WTC11 (cell line): ENCODE data around the gene LILRA6. TPM values are rescaled to one million over a fixed set of nuclear protein-coding genes. Genes with fewer than 3 reads are reported as not detected.

Experiments used
- ATAC-seq: fragments of 200-7000 bp; cut with Tn5 transposase; 2 replicates; pipeline ENCODE4 v1.10.0; 2021; ENCODE audit warnings: mild to moderate bottlenecking, moderate library complexity
- CTCF ChIA-PET: fragments of 300-600 bp; sonication (Branson Sonifier 250); formaldehyde crosslinking; loops from one replicate; lab custom pipeline; 2021; ENCODE audit warnings: antibody characterized with exemption; lab: Charles Lee
- POLR2A ChIA-PET: fragments of 350-600 bp; sonication (Branson Sonifier 250); formaldehyde crosslinking; loops from one replicate; lab custom pipeline; 2021; ENCODE audit warnings: antibody characterized with exemption; lab: Charles Lee
- DNase-seq: peaks from one replicate; pipeline ENCODE4 v3.0.0; 2021; ENCODE audit warnings: low spot score
- H3K27ac Mint-ChIP-seq: 2 replicates; pipeline ENCODE4 v1.8.0; 2021; ENCODE audit warnings: mixed read lengths
- H3K27me3 Mint-ChIP-seq: 2 replicates; pipeline ENCODE4 v1.8.0; 2021; ENCODE audit warnings: low read depth, mild to moderate bottlenecking, moderate library complexity, mixed read lengths
- H3K36me3 Mint-ChIP-seq: 2 replicates; pipeline ENCODE4 v1.8.0; 2021; ENCODE audit warnings: mixed read lengths
- H3K4me1 Mint-ChIP-seq: 2 replicates; pipeline ENCODE4 v1.8.0; 2022; ENCODE audit warnings: mixed read lengths
- H3K4me3 Mint-ChIP-seq: 2 replicates; pipeline ENCODE4 v1.8.0; 2021; ENCODE audit warnings: mild to moderate bottlenecking, moderate library complexity, mixed read lengths
- H3K9me3 Mint-ChIP-seq: 2 replicates; pipeline ENCODE4 v1.8.0; 2021; ENCODE audit warnings: mixed read lengths
- ESRRA ChIP-seq: sonication (generic); formaldehyde crosslinking; IDR thresholded peaks from 2 replicates; pipeline ENCODE4 v1.8.1; 2022; ENCODE audit warnings: mild to moderate bottlenecking, missing genetic modification reagents, borderline replicate concordance
- FOXK1 ChIP-seq: sonication (generic); formaldehyde crosslinking; IDR thresholded peaks from 2 replicates; pipeline ENCODE4 v1.8.0; 2022; ENCODE audit warnings: mild to moderate bottlenecking, moderate library complexity, missing genetic modification reagents
- GRHL2 ChIP-seq: fragments of 250-450 bp; sonication (Bioruptor Pico); IDR thresholded peaks from 2 replicates; pipeline ENCODE4 v1.8.0; 2022; ENCODE audit warnings: mild to moderate bottlenecking, moderate library complexity; ENCODE audit not compliant: insufficient replicate concordance, severe bottlenecking
- IRF2 ChIP-seq: sonication (generic); formaldehyde crosslinking; IDR thresholded peaks from 2 replicates; pipeline ENCODE4 v1.8.0; 2022; ENCODE audit warnings: low read depth, missing genetic modification reagents, borderline replicate concordance
- JAZF1 ChIP-seq: fragments of 250-450 bp; sonication (Bioruptor Pico); IDR thresholded peaks from 2 replicates; pipeline ENCODE4 v1.9.0; 2021; ENCODE audit warnings: moderate library complexity, mild to moderate bottlenecking, inconsistent platforms
- JUN ChIP-seq: sonication (generic); formaldehyde crosslinking; IDR thresholded peaks from 2 replicates; pipeline ENCODE4 v1.8.0; 2023; ENCODE audit warnings: mild to moderate bottlenecking, missing genetic modification reagents
- NFATC4 ChIP-seq: fragments of 250-450 bp; sonication (Bioruptor Pico); IDR thresholded peaks from 2 replicates; pipeline ENCODE4 v1.9.0; 2021; ENCODE audit warnings: mild to moderate bottlenecking
- PRRX2 ChIP-seq: fragments of 250-450 bp; sonication (Bioruptor Pico); IDR thresholded peaks from 2 replicates; pipeline ENCODE4 v1.8.0; 2021; ENCODE audit warnings: mild to moderate bottlenecking
- RELA ChIP-seq: sonication (generic); formaldehyde crosslinking; IDR thresholded peaks from 2 replicates; pipeline ENCODE4 v1.8.1; 2022; ENCODE audit warnings: missing genetic modification reagents, mild to moderate bottlenecking, borderline replicate concordance
- SMAD3 ChIP-seq: sonication (generic); formaldehyde crosslinking; IDR thresholded peaks from 2 replicates; pipeline ENCODE4 v1.8.0; 2022; ENCODE audit warnings: missing genetic modification reagents, mild to moderate bottlenecking, borderline replicate concordance
- TEAD1 ChIP-seq: sonication (generic); formaldehyde crosslinking; IDR thresholded peaks from 2 replicates; pipeline ENCODE4 v1.8.0; 2022; ENCODE audit warnings: mild to moderate bottlenecking, missing genetic modification reagents
- TP53 ChIP-seq: sonication (generic); formaldehyde crosslinking; IDR thresholded peaks from 2 replicates; pipeline ENCODE4 v1.8.1; 2023; ENCODE audit warnings: mild to moderate bottlenecking, missing genetic modification reagents
- ZBTB21 ChIP-seq: sonication (generic); formaldehyde crosslinking; IDR thresholded peaks from 2 replicates; pipeline ENCODE4 v1.8.1; 2023; ENCODE audit warnings: mild to moderate bottlenecking, missing genetic modification reagents, borderline replicate concordance
- ZNF219 ChIP-seq: sonication (generic); formaldehyde crosslinking; IDR thresholded peaks from 2 replicates; pipeline ENCODE4 v1.8.0; 2023; ENCODE audit warnings: missing genetic modification reagents, mild to moderate bottlenecking, borderline replicate concordance
- ZNF671 ChIP-seq: fragments of 250-450 bp; sonication (Bioruptor Pico); IDR thresholded peaks from 2 replicates; pipeline ENCODE4 v1.8.0; 2021; ENCODE audit warnings: mild to moderate bottlenecking
- total RNA-seq: library from RNA; stranded (reverse); gene quantifications from 3 replicates; pipeline ENCODE4 v1.2.3, GENCODE V29; 2021
- TF ChIP-seq, protein P1 (sequence below): sonication (generic); formaldehyde crosslinking; IDR thresholded peaks from 2 replicates; pipeline ENCODE4 v1.8.1; 2022; ENCODE audit warnings: missing genetic modification reagents, borderline replicate concordance
- TF ChIP-seq, protein P2 (sequence below): fragments of 250-450 bp; sonication (Bioruptor Pico); IDR thresholded peaks from 2 replicates; pipeline ENCODE4 v1.8.0; 2021; ENCODE audit warnings: mild to moderate bottlenecking
- TF ChIP-seq, protein P3 (sequence below): fragments of 250-450 bp; sonication (Bioruptor Pico); IDR thresholded peaks from 2 replicates; pipeline ENCODE4 v1.9.0; 2021; ENCODE audit warnings: mild to moderate bottlenecking
- TF ChIP-seq, protein P4 (sequence below): sonication (generic); formaldehyde crosslinking; IDR thresholded peaks from 2 replicates; pipeline ENCODE4 v1.8.1; 2023; ENCODE audit warnings: mild to moderate bottlenecking, missing genetic modification reagents, moderate library complexity
- TF ChIP-seq, protein P5 (sequence below): fragments of 250-450 bp; sonication (Bioruptor Pico); conservative IDR thresholded peaks from 2 replicates; pipeline ENCODE4 v1.9.0; 2021; ENCODE audit warnings: mild to moderate bottlenecking
- TF ChIP-seq, protein P6 (sequence below): sonication (generic); formaldehyde crosslinking; IDR thresholded peaks from 2 replicates; pipeline ENCODE4 v1.8.1; 2022; ENCODE audit warnings: low read depth, missing genetic modification reagents, borderline replicate concordance
- TF ChIP-seq, protein P7 (sequence below): sonication (generic); formaldehyde crosslinking; IDR thresholded peaks from 2 replicates; pipeline ENCODE4 v1.8.0; 2023; ENCODE audit warnings: missing genetic modification reagents

LILRA6 gene
- total RNA-seq, 1 experiment from 2014 or later = not detected

DNA sequence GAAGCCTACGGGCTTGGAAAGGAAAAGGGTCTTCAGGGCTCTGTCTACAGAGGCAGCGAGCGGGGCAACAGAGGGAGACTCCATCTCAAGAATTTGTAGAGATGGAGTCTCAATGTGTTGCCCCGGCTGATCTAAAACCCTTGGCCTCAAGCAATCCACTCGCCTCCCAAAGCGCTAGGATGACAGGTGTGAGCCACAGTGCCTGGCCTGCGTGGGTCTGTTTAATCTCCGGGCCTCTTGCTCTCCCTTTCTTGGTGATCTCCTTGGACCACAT is 33.9 kb downstream of the LILRA6 start (continued):
- TF ChIP-seq, protein P1, sequence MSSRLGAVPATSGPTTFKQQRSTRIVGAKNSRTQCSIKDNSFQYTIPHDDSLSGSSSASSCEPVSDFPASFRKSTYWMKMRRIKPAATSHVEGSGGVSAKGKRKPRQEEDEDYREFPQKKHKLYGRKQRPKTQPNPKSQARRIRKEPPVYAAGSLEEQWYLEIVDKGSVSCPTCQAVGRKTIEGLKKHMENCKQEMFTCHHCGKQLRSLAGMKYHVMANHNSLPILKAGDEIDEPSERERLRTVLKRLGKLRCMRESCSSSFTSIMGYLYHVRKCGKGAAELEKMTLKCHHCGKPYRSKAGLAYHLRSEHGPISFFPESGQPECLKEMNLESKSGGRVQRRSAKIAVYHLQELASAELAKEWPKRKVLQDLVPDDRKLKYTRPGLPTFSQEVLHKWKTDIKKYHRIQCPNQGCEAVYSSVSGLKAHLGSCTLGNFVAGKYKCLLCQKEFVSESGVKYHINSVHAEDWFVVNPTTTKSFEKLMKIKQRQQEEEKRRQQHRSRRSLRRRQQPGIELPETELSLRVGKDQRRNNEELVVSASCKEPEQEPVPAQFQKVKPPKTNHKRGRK (CRISPR knock-in tag) = no peak
- TF ChIP-seq FOXK1 (CRISPR knock-in tag) = no peak
- peak; percentile 53; the same call in 1 of the 2 replicates for TF ChIP-seq ZNF219
- TF ChIP-seq JAZF1 (CRISPR knock-in tag) = no peak
- TF ChIP-seq SMAD3 (CRISPR knock-in tag) = 0 out of 2 replicates have a peak, but pooled peaks have one; percentile 2

DNA sequence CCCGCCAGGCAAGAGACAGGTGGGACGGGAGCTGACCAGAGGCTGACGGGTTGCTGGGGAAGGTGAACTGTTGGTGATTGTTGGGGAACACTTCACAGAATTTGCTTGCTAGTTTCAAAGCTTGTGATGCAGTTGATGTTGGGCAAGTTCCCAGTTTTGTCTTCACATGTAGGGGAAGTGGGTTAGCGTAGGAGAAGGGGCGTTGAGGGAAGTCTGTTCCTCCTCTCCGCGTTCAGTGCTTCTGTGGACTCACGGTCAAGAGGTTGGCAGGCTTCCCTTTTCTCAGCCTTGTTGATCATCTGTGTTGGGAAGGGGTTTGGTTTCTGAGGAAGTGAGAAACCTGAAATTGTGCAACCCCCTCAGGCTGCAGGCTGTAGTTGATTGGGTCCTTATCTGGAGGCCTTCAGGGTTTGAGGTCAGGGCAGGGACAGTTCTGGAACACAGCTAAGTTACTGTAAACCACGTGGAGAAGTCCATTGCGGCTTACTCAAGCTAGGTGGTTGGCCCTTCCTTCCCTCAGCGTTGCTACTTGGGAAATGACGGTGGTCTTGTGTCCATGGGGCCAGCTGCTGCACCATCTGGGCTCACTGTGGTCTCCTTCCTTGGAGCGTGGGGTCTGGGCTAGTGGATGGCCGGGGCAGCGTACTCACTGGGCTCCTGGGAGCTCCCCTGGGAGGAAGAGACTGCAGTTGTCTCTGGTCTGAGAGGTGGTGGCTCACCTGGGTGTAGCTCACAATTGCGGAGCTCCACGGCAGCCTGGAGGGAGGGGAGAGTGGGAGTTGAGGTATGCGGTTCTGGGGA is 34.4 kb downstream of the LILRA6 start:
- CTCF ChIA-PET = interaction anchor here (0.8 to 2.6 kb wide), 4 partner anchors 19 to 58 kb away, joined by 4 to 14 read pairs (median 4); partner anchors contain the start of gene MBOAT7
- H3K36me3 Mint-ChIP-seq = peaks cover 57% of the 10 kb centered on the region
- POLR2A ChIA-PET = interaction anchor here (1.5 to 3.9 kb wide), 4 partner anchors 8 to 58 kb away, joined by 4 to 21 read pairs (median 7); partner anchors contain the start of genes MBOAT7, RPS9 and TSEN34
- H3K9me3 Mint-ChIP-seq = no peaks in the 10 kb centered on the region
- ATAC-seq = peak; percentile 2
- H3K27ac Mint-ChIP-seq = peak overlapping the region; percentile 97
- H3K4me1 Mint-ChIP-seq = peaks cover 46% of the 10 kb centered on the region
- H3K27me3 Mint-ChIP-seq = no peaks in the 10 kb centered on the region; the same call in 1 of the 2 replicates
- no peak for DNase-seq
- no peak overlapping the region for H3K4me3 Mint-ChIP-seq
- TF ChIP-seq, protein P2, sequence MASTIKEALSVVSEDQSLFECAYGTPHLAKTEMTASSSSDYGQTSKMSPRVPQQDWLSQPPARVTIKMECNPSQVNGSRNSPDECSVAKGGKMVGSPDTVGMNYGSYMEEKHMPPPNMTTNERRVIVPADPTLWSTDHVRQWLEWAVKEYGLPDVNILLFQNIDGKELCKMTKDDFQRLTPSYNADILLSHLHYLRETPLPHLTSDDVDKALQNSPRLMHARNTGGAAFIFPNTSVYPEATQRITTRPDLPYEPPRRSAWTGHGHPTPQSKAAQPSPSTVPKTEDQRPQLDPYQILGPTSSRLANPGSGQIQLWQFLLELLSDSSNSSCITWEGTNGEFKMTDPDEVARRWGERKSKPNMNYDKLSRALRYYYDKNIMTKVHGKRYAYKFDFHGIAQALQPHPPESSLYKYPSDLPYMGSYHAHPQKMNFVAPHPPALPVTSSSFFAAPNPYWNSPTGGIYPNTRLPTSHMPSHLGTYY (CRISPR knock-in tag) = peak; percentile 85
- TF ChIP-seq ESRRA (CRISPR knock-in tag) (0 out of 2 replicates have a peak, but pooled peaks have one; percentile 26), TP53 (CRISPR knock-in tag) (no peak), GRHL2 (CRISPR knock-in tag) (no peak), PRRX2 (peak; percentile 96), RELA (no peak), ZNF671 (peak; percentile 93), TEAD1 (peak; percentile 18; the same call in 1 of the 2 replicates), NFATC4 (CRISPR knock-in tag) (peak; percentile 95), IRF2 (no peak), JUN (peak; percentile 48; the same call in 1 of the 2 replicates), ZBTB21 (no peak)
- TF ChIP-seq, protein P3, sequence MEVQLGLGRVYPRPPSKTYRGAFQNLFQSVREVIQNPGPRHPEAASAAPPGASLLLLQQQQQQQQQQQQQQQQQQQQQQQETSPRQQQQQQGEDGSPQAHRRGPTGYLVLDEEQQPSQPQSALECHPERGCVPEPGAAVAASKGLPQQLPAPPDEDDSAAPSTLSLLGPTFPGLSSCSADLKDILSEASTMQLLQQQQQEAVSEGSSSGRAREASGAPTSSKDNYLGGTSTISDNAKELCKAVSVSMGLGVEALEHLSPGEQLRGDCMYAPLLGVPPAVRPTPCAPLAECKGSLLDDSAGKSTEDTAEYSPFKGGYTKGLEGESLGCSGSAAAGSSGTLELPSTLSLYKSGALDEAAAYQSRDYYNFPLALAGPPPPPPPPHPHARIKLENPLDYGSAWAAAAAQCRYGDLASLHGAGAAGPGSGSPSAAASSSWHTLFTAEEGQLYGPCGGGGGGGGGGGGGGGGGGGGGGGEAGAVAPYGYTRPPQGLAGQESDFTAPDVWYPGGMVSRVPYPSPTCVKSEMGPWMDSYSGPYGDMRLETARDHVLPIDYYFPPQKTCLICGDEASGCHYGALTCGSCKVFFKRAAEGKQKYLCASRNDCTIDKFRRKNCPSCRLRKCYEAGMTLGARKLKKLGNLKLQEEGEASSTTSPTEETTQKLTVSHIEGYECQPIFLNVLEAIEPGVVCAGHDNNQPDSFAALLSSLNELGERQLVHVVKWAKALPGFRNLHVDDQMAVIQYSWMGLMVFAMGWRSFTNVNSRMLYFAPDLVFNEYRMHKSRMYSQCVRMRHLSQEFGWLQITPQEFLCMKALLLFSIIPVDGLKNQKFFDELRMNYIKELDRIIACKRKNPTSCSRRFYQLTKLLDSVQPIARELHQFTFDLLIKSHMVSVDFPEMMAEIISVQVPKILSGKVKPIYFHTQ = peak; percentile 90
- TF ChIP-seq, protein P4, sequence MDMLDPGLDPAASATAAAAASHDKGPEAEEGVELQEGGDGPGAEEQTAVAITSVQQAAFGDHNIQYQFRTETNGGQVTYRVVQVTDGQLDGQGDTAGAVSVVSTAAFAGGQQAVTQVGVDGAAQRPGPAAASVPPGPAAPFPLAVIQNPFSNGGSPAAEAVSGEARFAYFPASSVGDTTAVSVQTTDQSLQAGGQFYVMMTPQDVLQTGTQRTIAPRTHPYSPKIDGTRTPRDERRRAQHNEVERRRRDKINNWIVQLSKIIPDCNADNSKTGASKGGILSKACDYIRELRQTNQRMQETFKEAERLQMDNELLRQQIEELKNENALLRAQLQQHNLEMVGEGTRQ (CRISPR knock-in tag) = no peak
- TF ChIP-seq, protein P5, sequence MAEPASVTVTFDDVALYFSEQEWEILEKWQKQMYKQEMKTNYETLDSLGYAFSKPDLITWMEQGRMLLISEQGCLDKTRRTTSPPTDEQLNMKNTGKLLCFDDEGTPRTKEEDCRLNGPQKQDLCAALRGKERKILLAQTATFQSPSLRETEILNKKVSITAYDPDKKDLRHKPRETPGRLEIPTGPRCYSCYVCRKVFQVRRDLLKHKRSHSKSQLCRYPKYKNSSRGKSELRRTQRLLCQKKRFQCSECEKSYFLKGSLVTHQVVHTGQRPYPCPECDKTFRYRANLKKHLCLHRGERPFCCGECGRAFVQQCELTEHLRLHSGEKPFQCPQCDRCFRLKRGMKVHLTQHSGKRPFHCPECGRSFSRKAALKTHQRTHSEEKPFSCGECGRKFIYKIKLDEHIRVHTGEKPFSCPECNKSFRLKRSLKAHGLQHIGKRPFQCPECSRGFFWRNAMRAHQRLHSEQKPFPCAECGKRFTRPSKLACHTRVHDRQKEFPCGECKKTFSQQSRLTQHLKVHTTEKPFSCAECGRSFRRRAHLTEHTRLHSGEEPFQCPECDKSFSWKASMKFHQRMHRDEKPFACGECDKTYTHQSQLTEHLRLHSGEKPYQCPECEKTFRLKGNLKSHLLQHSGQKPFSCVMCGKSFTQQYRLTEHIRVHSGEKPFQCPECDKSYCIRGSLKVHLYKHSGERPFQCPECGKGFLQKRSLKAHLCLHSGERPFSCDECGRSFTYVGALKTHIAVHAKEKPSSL (CRISPR knock-in tag) = peak; percentile 92
- TF ChIP-seq, protein P6, sequence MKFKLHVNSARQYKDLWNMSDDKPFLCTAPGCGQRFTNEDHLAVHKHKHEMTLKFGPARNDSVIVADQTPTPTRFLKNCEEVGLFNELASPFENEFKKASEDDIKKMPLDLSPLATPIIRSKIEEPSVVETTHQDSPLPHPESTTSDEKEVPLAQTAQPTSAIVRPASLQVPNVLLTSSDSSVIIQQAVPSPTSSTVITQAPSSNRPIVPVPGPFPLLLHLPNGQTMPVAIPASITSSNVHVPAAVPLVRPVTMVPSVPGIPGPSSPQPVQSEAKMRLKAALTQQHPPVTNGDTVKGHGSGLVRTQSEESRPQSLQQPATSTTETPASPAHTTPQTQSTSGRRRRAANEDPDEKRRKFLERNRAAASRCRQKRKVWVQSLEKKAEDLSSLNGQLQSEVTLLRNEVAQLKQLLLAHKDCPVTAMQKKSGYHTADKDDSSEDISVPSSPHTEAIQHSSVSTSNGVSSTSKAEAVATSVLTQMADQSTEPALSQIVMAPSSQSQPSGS (CRISPR knock-in tag) = no peak
- TF ChIP-seq, protein P7, sequence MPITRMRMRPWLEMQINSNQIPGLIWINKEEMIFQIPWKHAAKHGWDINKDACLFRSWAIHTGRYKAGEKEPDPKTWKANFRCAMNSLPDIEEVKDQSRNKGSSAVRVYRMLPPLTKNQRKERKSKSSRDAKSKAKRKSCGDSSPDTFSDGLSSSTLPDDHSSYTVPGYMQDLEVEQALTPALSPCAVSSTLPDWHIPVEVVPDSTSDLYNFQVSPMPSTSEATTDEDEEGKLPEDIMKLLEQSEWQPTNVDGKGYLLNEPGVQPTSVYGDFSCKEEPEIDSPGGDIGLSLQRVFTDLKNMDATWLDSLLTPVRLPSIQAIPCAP (CRISPR knock-in tag) = no peak
